Measurements from ENCODE around the gene PTGR3.

- TF ChIP-seq CTCF (IDR thresholded peaks at IDR 0.05), result no peak
- TF ChIP-seq POLR2A (IDR thresholded peaks at IDR 0.05), result no peak
Observed at GRCh38 chr18:75168619-75169018, 40.3 kb downstream of the PTGR3 start.
